B cell (primary cell): ENCODE data around the gene PKP1. TPM values are rescaled to one million over a fixed set of nuclear protein-coding genes. Genes with fewer than 3 reads are reported as not detected.
A peak's percentile ranks its signal among the peaks of the same experiment; 100 is the strongest.

Experiments used
- ATAC-seq: fragments of 200-7000 bp; cut with Tn5 transposase; one replicate; pipeline ENCODE4 v1.10.0; 2021; ENCODE audit warnings: low read depth, mild to moderate bottlenecking, moderate number of reproducible peaks, moderate library complexity
- CTCF ChIA-PET: fragments of 350-600 bp; sonication (Branson Sonifier 250); formaldehyde crosslinking; loops from one replicate; lab custom pipeline; 2021; ENCODE audit warnings: antibody characterized with exemption, inconsistent platforms; lab: Charles Lee
- POLR2A ChIA-PET: fragments of 350-600 bp; sonication (Branson Sonifier 250); formaldehyde crosslinking; loops from one replicate; lab custom pipeline; 2021; ENCODE audit warnings: antibody characterized with exemption; lab: Charles Lee
- DNase-seq: peaks from one replicate; pipeline ENCODE4 v3.0.0; 2013
- H2AFZ ChIP-seq: 2 replicates; pipeline ENCODE4 v1.6.1; 2012; ENCODE audit warnings: mild to moderate bottlenecking, low read depth, low read length; ENCODE audit not compliant: insufficient read depth, poor library complexity, severe bottlenecking
- H3K27ac ChIP-seq, 2 donors: 1 replicate in 1 of 2; 2 replicates in 1 of 2; pipeline ENCODE4 v1.5.1; 2012 to 2013; ENCODE audit warnings: low read length in 2 of 2, mild to moderate bottlenecking in 2 of 2, moderate library complexity in 1 of 2
- H3K27me3 ChIP-seq, 4 experiments: fragments of 200-600 bp in 1 of 4; sonication (generic) in 1 of 4; replicated peaks in 1 of 4; 1 replicate in 2 of 4; 2 replicates in 2 of 4; pipeline versions ENCODE4 v1.6.1 to v1.7.0; 2013 to 2016; ENCODE audit warnings: low read length in 3 of 4, mild to moderate bottlenecking in 2 of 4, mixed read lengths in 1 of 4, moderate library complexity in 1 of 4; ENCODE audit not compliant: insufficient read depth in 4 of 4, control insufficient read depth in 3 of 4; ENCODE audit errors: control extremely low read depth in 1 of 4
- H3K36me3 ChIP-seq, 2 experiments: replicated peaks in 1 of 2; 1 replicate in 1 of 2; 2 replicates in 1 of 2; pipeline versions ENCODE4 v1.6.1 to v1.7.1; 2013; ENCODE audit warnings: low read length in 1 of 2; ENCODE audit not compliant: insufficient read depth in 2 of 2, control insufficient read depth in 1 of 2; ENCODE audit errors: control extremely low read depth in 1 of 2, extremely low read depth in 1 of 2
- H3K4me1 ChIP-seq, 2 donors: fragments of 200-600 bp in 1 of 2; sonication (generic) in 1 of 2; 1 replicate in 1 of 2; 2 replicates in 1 of 2; pipeline versions ENCODE4 v1.5.1 to v1.6.1; 2013 to 2017; ENCODE audit warnings: low read length in 2 of 2; ENCODE audit not compliant: control insufficient read depth in 2 of 2, insufficient read depth in 2 of 2
- H3K4me2 ChIP-seq: replicated peaks from 2 replicates; pipeline ENCODE3; 2012; ENCODE audit warnings: mild to moderate bottlenecking, low read depth, low read length; ENCODE audit not compliant: poor library complexity, severe bottlenecking
- H3K4me3 ChIP-seq, 5 experiments: fragments of 200-600 bp in 1 of 5; sonication (generic) in 1 of 5; 1 replicate in 3 of 5; 2 replicates in 2 of 5; pipeline versions ENCODE4 v1.5.1 to v1.7.0; 2011 to 2016; ENCODE audit warnings: low read length in 4 of 5, mild to moderate bottlenecking in 4 of 5, low read depth in 2 of 5, control low read depth in 1 of 5, moderate library complexity in 1 of 5; ENCODE audit not compliant: insufficient read depth in 1 of 5; ENCODE audit errors: control extremely low read depth in 1 of 5, extremely low read depth in 1 of 5
- H3K79me2 ChIP-seq: fragments of 200-600 bp; sonication (generic); one replicate; pipeline ENCODE4 v1.6.0; 2016; ENCODE audit warnings: low read length; ENCODE audit not compliant: control insufficient read depth, insufficient read depth
- H3K9ac ChIP-seq: fragments of 200-600 bp; sonication (generic); 2 replicates; pipeline ENCODE4 v1.6.1; 2017; ENCODE audit warnings: mild to moderate bottlenecking, low read length, moderate library complexity
- H3K9me3 ChIP-seq, 3 donors: one replicate each; pipeline versions ENCODE4 v1.6.1 to v1.7.1; 2013; ENCODE audit warnings: low read length in 2 of 3; ENCODE audit not compliant: control insufficient read depth in 2 of 3, insufficient read depth in 1 of 3; ENCODE audit errors: control extremely low read depth in 1 of 3
- H4K20me1 ChIP-seq: 2 replicates; pipeline ENCODE4 v1.6.0; 2012; ENCODE audit warnings: mild to moderate bottlenecking, low read length; ENCODE audit not compliant: insufficient read depth, control insufficient read depth, poor library complexity, severe bottlenecking
- H3K27ac Mint-ChIP-seq: one replicate; pipeline ENCODE4 v1.8.0; 2021; ENCODE audit warnings: mixed read lengths
- H3K27me3 Mint-ChIP-seq: one replicate; pipeline ENCODE4 v1.8.0; 2021; ENCODE audit warnings: mixed read lengths
- H3K4me1 Mint-ChIP-seq: one replicate; pipeline ENCODE4 v1.8.0; 2021; ENCODE audit warnings: mixed read lengths
- H3K4me3 Mint-ChIP-seq: one replicate; pipeline ENCODE4 v1.8.0; 2021; ENCODE audit warnings: mixed read lengths
- H3K9me3 Mint-ChIP-seq: one replicate; pipeline ENCODE4 v1.8.0; 2022; ENCODE audit warnings: mixed read lengths; ENCODE audit not compliant: insufficient read depth
- CTCF ChIP-seq: fragments of 200-600 bp; IDR thresholded peaks from one replicate; pipeline ENCODE4 v1.8.0; 2022; ENCODE audit warnings: antibody characterized with exemption, mild to moderate bottlenecking
- EZH2 ChIP-seq: IDR thresholded peaks from 2 replicates; pipeline ENCODE4 v1.6.1; 2012; ENCODE audit warnings: borderline replicate concordance, low read depth, mild to moderate bottlenecking, moderate library complexity, low read length; ENCODE audit not compliant: insufficient read depth, poor library complexity, severe bottlenecking
- WGBS: methylation state at CpG from one replicate; pipeline ENCODE4 v1.1.5; 2013; ENCODE audit warnings: missing lambda C conversion rate; ENCODE audit not compliant: insufficient coverage; 5-methylcytosine and 5-hydroxymethylcytosine counted together
- intact Hi-C: fragments of 100-400 bp; cut with micrococcal nuclease; formaldehyde crosslinking; loops from one replicate; pipeline ENCODE4 v1.10.0; 2022
- polyA plus RNA-seq: library from polyadenylated mRNA; depleted of rRNA; stranded (reverse); fragments of >200 nt; gene quantifications from 2 replicates; pipeline ENCODE4 v1.2.3, GENCODE V29; 2012
- total RNA-seq, 2 donors: library from RNA; stranded (reverse); fragments of 120-200 nt in 1 of 2; gene quantifications; 1 replicate in 1 of 2; 2 replicates in 1 of 2; pipeline versions ENCODE4 v1.2.3 to v1.2.4, GENCODE V29; 2013 to 2022

Gene PKP1
- total and polyA plus RNA-seq, 2 donors (not counting 1 experiment from before 2014, with no cell fraction given), result not detected

DNA sequence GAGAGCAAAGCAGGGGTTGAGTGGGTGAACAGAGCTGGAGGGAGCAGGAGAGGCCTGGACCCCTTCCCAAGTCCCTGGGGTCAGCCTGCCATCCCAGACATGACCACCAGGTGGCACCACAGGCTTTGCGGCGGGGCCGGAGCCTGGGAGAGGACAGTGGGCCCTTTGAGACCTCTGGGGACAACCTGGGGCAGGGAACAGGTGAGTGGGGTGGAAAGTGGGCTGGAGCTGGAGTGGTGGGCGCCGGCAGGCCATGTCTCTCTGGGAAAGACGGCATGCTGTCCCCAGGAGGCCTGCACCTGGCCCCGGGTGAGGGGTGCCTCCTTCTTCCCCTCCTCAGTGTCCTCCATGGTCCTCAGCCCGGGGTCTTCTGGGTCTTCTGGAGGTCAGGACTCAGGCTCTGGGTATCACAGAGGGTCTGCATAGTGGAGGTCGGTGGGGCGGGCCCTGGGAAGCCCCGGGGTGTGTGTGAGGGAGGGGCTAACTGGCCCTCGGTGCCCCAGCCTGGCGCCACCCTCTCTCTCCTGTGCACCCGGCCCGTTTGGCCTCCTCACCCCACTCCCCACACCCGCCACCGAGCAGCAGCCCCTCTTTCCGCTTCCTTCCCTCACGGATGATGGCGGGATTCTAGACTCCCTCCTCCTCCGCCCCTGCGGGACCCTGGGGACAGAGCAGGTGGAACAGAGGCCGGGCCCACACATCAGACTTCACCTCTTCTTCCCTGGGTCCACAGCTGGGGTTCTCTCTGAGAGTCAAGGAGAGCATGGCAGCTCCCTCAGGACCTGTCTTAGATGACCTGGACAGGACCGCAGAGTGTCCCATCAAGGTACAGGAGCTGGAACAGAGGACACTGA lies 28.5 kb upstream of the PKP1 start:
- Histone ChIP-seq H3K27ac (no peak overlapping the region), H3K4me1 (no peaks in the 10 kb centered on the region), H3K9ac (no peak overlapping the region), H4K20me1 (no peaks in the 10 kb centered on the region), H3K36me3 (no peaks in the 10 kb centered on the region), H3K9me3 (peaks cover 0 to 10% (median 0%) of the 10 kb centered on the region in 3 donors), H3K27me3 (peaks cover 0 to 17% (median 0%) of the 10 kb centered on the region in 4 experiments), H3K4me3 (no peak overlapping the region), H2AFZ (peak overlapping the region; percentile 28), H3K4me2 (no peak overlapping the region), H3K79me2 (no peaks in the 10 kb centered on the region)
- CTCF ChIA-PET, result interaction anchor here (0.6 to 1.7 kb wide), 5 partner anchors 9 to 283 kb away, joined by 3 to 5 read pairs (median 3); no protein-coding TSS in a partner anchor
- POLR2A ChIA-PET, result no interaction called here
- TF ChIP-seq CTCF (peak; percentile 91), EZH2 (no peak)
- DNase-seq (peak; percentile 50), ATAC-seq (peak; percentile 62)
- H3K4me3 Mint-ChIP-seq, result no peak overlapping the region
- H3K27me3 Mint-ChIP-seq, result peaks cover 7% of the 10 kb centered on the region
- H3K27ac Mint-ChIP-seq, result no peak overlapping the region
- H3K9me3 Mint-ChIP-seq, result no peaks in the 10 kb centered on the region
- 48% methylated on average over 21 of the region's 24 CpGs for WGBS
- H3K4me1 Mint-ChIP-seq, result no peaks in the 10 kb centered on the region
- intact Hi-C loops, result no loop called here
